Osteocyte (in vitro differentiated cells): ENCODE results near the gene SDC3. TPM values are rescaled to one million over a fixed set of nuclear protein-coding genes. Genes with fewer than 3 reads are reported as not detected.

Experiments used
- DNase-seq: peaks from one replicate; pipeline ENCODE4 v3.0.0; 2021; ENCODE audit warnings: mixed read lengths; ENCODE audit not compliant: unreplicated experiment; ENCODE audit errors: extremely low spot score
- H3K27ac Mint-ChIP-seq: one replicate; pipeline ENCODE4 v1.8.0; 2021; ENCODE audit warnings: mild to moderate bottlenecking, mixed read lengths; ENCODE audit not compliant: unreplicated experiment
- H3K27me3 Mint-ChIP-seq: one replicate; pipeline ENCODE4 v1.8.0; 2021; ENCODE audit warnings: mixed read lengths; ENCODE audit not compliant: unreplicated experiment
- H3K36me3 Mint-ChIP-seq: one replicate; pipeline ENCODE4 v1.8.0; 2021; ENCODE audit warnings: mixed read lengths; ENCODE audit not compliant: unreplicated experiment
- H3K4me1 Mint-ChIP-seq: one replicate; pipeline ENCODE4 v1.8.0; 2021; ENCODE audit warnings: mixed read lengths; ENCODE audit not compliant: unreplicated experiment
- H3K4me3 Mint-ChIP-seq: one replicate; pipeline ENCODE4 v1.8.0; 2021; ENCODE audit warnings: mild to moderate bottlenecking, moderate library complexity, mixed read lengths; ENCODE audit not compliant: unreplicated experiment
- H3K9me3 Mint-ChIP-seq: one replicate; pipeline ENCODE4 v1.8.0; 2021; ENCODE audit warnings: mixed read lengths; ENCODE audit not compliant: unreplicated experiment
- long read RNA-seq: library from polyadenylated mRNA; unstranded; transcript quantifications from one replicate; pipeline ENCODE4 v2.0.0, GENCODE V29; 2021
- total RNA-seq: library from RNA; stranded (reverse); gene quantifications from 2 replicates; pipeline ENCODE4 v1.2.1, GENCODE V29; 2021
- TF ChIP-seq, protein P1 (sequence below): fragments of 200-600 bp; sonication (generic); IDR thresholded peaks from 2 replicates; pipeline ENCODE4 v1.5.0; 2021; ENCODE audit warnings: antibody characterized with exemption, mild to moderate bottlenecking, moderate library complexity

SDC3 gene, protein sequence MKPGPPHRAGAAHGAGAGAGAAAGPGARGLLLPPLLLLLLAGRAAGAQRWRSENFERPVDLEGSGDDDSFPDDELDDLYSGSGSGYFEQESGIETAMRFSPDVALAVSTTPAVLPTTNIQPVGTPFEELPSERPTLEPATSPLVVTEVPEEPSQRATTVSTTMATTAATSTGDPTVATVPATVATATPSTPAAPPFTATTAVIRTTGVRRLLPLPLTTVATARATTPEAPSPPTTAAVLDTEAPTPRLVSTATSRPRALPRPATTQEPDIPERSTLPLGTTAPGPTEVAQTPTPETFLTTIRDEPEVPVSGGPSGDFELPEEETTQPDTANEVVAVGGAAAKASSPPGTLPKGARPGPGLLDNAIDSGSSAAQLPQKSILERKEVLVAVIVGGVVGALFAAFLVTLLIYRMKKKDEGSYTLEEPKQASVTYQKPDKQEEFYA
- total RNA-seq: 54.4 and 63.4 TPM in 2 replicates
- long read RNA-seq, partial matches to known transcripts: 0 of 2 reads
- long read RNA-seq, other reads (novel, unspliced or antisense): 2 of 2 reads

DNA sequence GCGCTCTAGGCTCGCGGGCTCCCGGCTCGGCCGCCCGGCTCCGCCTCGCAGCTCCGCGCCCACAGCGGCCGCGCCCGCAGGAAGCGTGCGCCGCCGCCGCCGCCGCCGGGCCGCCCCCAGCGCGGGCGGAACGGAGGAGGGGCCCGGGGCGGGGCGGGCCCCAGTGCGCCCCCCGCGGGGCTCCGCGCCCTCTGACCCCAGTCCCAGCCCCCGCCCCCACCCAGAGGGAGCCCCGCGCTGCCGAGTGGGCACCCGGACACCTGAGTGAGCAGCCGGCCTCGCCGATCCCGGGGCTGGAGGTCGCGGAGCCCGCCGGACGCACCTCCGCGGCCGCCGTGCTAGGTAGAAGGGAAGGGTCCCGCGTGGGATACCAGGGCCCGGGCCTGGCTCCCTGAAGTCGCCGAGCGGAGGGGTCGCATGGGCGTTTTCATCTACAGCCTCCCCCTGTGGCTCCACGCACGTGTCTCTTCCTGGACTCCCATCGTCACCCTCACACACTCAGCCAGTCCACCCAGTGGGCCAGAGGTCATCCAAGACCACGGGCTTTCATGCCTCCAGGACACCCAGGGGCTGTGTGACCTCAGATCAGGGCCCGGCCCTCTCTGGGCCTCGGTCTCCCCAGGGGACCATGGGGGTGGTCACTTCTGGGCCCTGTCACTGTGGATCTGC lies at the start of gene SDC3:
Gene SDC3, minus strand, starts transcription at position 63 of the 669 bp plus-strand sequence. CDS start 172 bp downstream, outside the sequence.
- H3K4me1 Mint-ChIP-seq: peaks cover 43% of the 10 kb centered on the region
- H3K36me3 Mint-ChIP-seq: no peaks in the 10 kb centered on the region
- H3K27ac Mint-ChIP-seq: peak within 1 kb of the TSS; percentile 44
- no peaks in the 10 kb centered on the region for H3K27me3 Mint-ChIP-seq
- DNase-seq: no peak
- peak within 1 kb of the TSS; percentile 79 for H3K4me3 Mint-ChIP-seq
- no peaks in the 10 kb centered on the region for H3K9me3 Mint-ChIP-seq
- TF ChIP-seq, protein P1, sequence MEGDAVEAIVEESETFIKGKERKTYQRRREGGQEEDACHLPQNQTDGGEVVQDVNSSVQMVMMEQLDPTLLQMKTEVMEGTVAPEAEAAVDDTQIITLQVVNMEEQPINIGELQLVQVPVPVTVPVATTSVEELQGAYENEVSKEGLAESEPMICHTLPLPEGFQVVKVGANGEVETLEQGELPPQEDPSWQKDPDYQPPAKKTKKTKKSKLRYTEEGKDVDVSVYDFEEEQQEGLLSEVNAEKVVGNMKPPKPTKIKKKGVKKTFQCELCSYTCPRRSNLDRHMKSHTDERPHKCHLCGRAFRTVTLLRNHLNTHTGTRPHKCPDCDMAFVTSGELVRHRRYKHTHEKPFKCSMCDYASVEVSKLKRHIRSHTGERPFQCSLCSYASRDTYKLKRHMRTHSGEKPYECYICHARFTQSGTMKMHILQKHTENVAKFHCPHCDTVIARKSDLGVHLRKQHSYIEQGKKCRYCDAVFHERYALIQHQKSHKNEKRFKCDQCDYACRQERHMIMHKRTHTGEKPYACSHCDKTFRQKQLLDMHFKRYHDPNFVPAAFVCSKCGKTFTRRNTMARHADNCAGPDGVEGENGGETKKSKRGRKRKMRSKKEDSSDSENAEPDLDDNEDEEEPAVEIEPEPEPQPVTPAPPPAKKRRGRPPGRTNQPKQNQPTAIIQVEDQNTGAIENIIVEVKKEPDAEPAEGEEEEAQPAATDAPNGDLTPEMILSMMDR: no peak

DNA sequence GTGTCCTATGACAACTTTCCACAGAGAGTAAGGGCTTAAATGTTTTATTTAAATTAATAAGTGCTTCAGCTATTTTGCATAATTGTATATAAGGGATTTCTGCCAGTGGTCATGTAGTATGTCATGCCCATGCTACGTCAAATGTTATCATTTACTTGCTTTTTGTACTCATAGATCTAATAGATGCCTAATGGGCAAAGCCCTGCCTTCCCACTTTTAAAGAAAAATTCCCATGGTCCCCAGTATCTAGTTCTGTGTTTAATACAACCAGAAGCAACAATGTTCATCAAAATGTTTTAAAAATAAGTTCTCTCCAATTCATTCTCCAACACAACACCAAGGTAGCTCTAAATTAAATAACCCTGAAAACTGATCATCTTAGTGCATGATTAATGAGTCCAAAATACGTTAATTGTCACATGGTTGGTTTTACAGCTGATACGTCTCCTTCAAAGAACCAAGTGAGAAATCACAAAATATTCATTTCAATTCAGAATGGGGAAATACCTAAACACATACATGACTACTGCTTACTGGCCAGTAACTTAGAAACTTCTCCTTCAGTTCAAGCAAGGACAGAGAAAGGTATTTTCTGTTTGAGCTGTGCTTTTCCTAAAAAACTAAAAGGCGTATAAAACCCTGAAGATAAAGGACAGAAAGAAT lies 49.1 kb upstream of the SDC3 start:
- Mint-ChIP-seq H3K4me3 (no peak overlapping the region), H3K36me3 (peaks cover 66% of the 10 kb centered on the region)

DNA sequence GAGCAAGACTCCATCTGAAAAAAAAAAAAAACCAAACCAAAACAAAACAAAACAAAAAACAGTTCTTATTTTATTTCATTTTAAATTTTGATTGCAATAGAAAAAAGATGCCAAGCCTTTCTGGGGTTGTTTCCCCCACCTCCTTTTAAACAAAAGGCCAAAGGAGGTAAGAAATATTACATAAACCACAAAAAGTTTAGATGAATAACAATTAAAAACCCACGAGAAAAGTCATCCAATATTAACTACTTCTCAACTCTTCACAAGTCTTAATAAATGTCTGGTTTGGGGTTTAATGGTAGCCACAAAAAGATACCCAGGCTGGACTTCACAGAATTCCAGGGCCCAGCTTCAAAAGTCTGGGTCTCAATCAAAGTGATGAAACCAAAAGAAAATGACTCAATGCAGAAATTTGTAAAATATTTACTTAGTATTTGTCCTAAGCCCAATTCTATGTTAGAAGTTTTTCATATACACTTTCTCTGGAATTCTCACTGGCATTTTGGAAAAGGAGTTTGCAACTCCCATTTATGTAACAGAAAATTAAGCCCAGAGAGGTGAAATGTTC lies 47.0 kb upstream of the SDC3 start:
- Mint-ChIP-seq H3K4me3 (no peak overlapping the region), H3K36me3 (peaks cover 66% of the 10 kb centered on the region), H3K27ac (peak overlapping the region; percentile 67), H3K4me1 (peaks cover 16% of the 10 kb centered on the region), H3K27me3 (no peaks in the 10 kb centered on the region), H3K9me3 (no peaks in the 10 kb centered on the region)
- no peak for DNase-seq
- TF ChIP-seq, protein P1: no peak

More for the DNA sequence above, 49.1 kb upstream of the SDC3 start:
- TF ChIP-seq, protein P1: no peak
- H3K27me3 Mint-ChIP-seq: no peaks in the 10 kb centered on the region
- H3K9me3 Mint-ChIP-seq: no peaks in the 10 kb centered on the region
- DNase-seq: no peak
- no peak overlapping the region for H3K27ac Mint-ChIP-seq
- peaks cover 16% of the 10 kb centered on the region for H3K4me1 Mint-ChIP-seq

DNA sequence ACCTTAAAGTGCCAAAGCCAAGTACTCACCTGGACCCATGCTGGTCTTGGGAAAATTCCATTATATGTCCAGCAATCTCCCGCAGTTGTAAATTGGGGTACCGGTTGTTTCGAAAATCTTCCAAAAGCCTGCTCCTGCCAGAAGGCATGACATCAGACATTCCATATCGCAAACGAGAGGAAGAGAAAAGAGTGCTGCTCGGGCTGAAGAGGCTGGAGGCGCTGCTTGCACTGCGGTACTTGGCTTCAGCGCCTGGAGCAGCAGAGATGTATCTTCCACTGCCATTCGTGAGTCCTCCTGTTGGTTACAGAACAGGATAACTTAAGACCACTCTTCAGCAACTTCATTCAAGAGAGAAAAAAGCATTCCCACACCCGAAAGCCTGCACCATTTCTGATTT lies 45.1 kb upstream of the SDC3 start:
- TF ChIP-seq, protein P1: no peak
- Mint-ChIP-seq H3K4me3 (no peak overlapping the region), H3K9me3 (no peaks in the 10 kb centered on the region), H3K36me3 (peaks cover 62% of the 10 kb centered on the region), H3K4me1 (peaks cover 16% of the 10 kb centered on the region), H3K27me3 (no peaks in the 10 kb centered on the region), H3K27ac (no peak overlapping the region)
- DNase-seq: no peak
